SU-DHL-6 (cell line): Measurements from ENCODE around the gene CA5A.
"Not testable (repeated sequence)": the region's sequence is repeated elsewhere in the genome, so short reads cannot be mapped to it uniquely, and the experiment has no call there.

ENCODE experiments used
- H2AFZ ChIP-seq: fragments of 200-600 bp; sonication (generic); 2 replicates; pipeline ENCODE4 v1.6.1; 2014; ENCODE audit warnings: low read depth, mild to moderate bottlenecking, moderate library complexity, mixed read lengths, antibody characterized with exemption, low read length; ENCODE audit not compliant: severe bottlenecking
- H3F3A ChIP-seq: fragments of 200-600 bp; shearing (Covaris generic); 2 replicates; pipeline ENCODE4 v1.6.0; 2016; ENCODE audit warnings: antibody characterized with exemption, mild to moderate bottlenecking; ENCODE audit not compliant: insufficient read depth
- H3K27ac ChIP-seq: fragments of 200-600 bp; sonication (generic); 2 replicates; pipeline ENCODE4 v1.5.1; 2016; ENCODE audit warnings: low read depth, mild to moderate bottlenecking, low read length, moderate library complexity, mixed read lengths
- H3K27me3 ChIP-seq: fragments of 200-600 bp; sonication (generic), shearing (Covaris generic); 2 replicates; pipeline ENCODE4 v1.6.0; 2014; ENCODE audit warnings: mild to moderate bottlenecking, low read length
- H3K36me3 ChIP-seq: fragments of 200-600 bp; sonication (generic); 2 replicates; pipeline ENCODE4 v1.6.1; 2014; ENCODE audit warnings: mild to moderate bottlenecking, low read length, mixed read lengths
- H3K4me2 ChIP-seq: fragments of 300-600, 200-600 bp; shearing (Covaris generic), sonication (generic); 2 replicates; pipeline ENCODE4 v1.6.0; 2014; ENCODE audit warnings: low read length, low read depth, mild to moderate bottlenecking; ENCODE audit not compliant: poor library complexity, severe bottlenecking
- H3K4me3 ChIP-seq: fragments of 200-600 bp; sonication (generic); 2 replicates; pipeline ENCODE4 v1.5.1; 2014; ENCODE audit warnings: antibody characterized with exemption, low read length, mild to moderate bottlenecking, mixed read lengths; ENCODE audit not compliant: insufficient read depth, poor library complexity, severe bottlenecking
- H3K79me2 ChIP-seq: fragments of 200-600 bp; sonication (generic); 2 replicates; pipeline ENCODE4 v1.6.1; 2014; ENCODE audit warnings: mild to moderate bottlenecking, low read length, moderate library complexity; ENCODE audit not compliant: insufficient read depth
- H3K9ac ChIP-seq: fragments of 200-600 bp; sonication (generic); 2 replicates; pipeline ENCODE4 v1.7.0; 2014; ENCODE audit warnings: mild to moderate bottlenecking, low read length
- H3K9me2 ChIP-seq: fragments of 200-600 bp; sonication (generic); replicated peaks from 2 replicates; pipeline ENCODE4 v1.6.1; 2014; ENCODE audit warnings: low read length; ENCODE audit not compliant: insufficient read depth
- H3K9me3 ChIP-seq: fragments of 200-600 bp; sonication (generic); 2 replicates; pipeline ENCODE4 v1.6.1; 2014; ENCODE audit warnings: low read length, mixed read lengths; ENCODE audit not compliant: insufficient read depth
- H4K20me1 ChIP-seq: fragments of 200-600 bp; sonication (generic); 2 replicates; pipeline ENCODE4 v1.6.1; 2014; ENCODE audit warnings: low read depth, mild to moderate bottlenecking, antibody characterized with exemption, low read length, moderate library complexity, mixed read lengths
- CTCF ChIP-seq: fragments of 200-600 bp; sonication (generic); IDR thresholded peaks from one replicate; pipeline ENCODE4 v1.5.1; 2017; ENCODE audit warnings: antibody characterized with exemption, mild to moderate bottlenecking, low read length, moderate library complexity; ENCODE audit not compliant: insufficient read depth, poor library complexity, severe bottlenecking
- EZH2phosphoT487 ChIP-seq: fragments of 200-600 bp; sonication (generic), shearing (Covaris generic); conservative IDR thresholded peaks from 2 replicates; pipeline ENCODE4 v1.6.1; 2018; ENCODE audit warnings: mild to moderate bottlenecking, antibody characterized with exemption, low read length, moderate library complexity, mixed read lengths

Gene CA5A

GRCh38 chr16:87882436-87883019 is 53.8 kb downstream of the CA5A start:
- Histone ChIP-seq H3K36me3 (no peaks in the 10 kb centered on the region), H4K20me1 (no peaks in the 10 kb centered on the region), H3K4me2 (no peak overlapping the region), H2AFZ (no peak overlapping the region), H3K79me2 (no peaks in the 10 kb centered on the region), H3K27ac (no peak overlapping the region), H3K9ac (no peak overlapping the region), H3K27me3 (no peaks in the 10 kb centered on the region), H3K4me3 (no peak overlapping the region), H3F3A (no peaks in the 10 kb centered on the region), H3K9me3 (no peaks in the 10 kb centered on the region), H3K9me2 (no peaks in the 10 kb centered on the region)
- TF ChIP-seq CTCF: no peak
- no peak for TF ChIP-seq EZH2phosphoT487

- H3F3A ChIP-seq: no peaks in the 10 kb centered on the region
- H3K9ac ChIP-seq: no peak overlapping the region
- no peak overlapping the region for H2AFZ ChIP-seq
- H3K27ac ChIP-seq: no peak overlapping the region
- H3K4me3 ChIP-seq: no peak overlapping the region
- no peaks in the 10 kb centered on the region for H3K36me3 ChIP-seq
- no peaks in the 10 kb centered on the region for H3K9me2 ChIP-seq
- no peaks in the 10 kb centered on the region for H3K27me3 ChIP-seq
- H4K20me1 ChIP-seq: no peaks in the 10 kb centered on the region
- H3K79me2 ChIP-seq: no peaks in the 10 kb centered on the region
- TF ChIP-seq CTCF (no peak), EZH2phosphoT487 (no peak)
- no peaks in the 10 kb centered on the region for H3K9me3 ChIP-seq
- no peak overlapping the region for H3K4me2 ChIP-seq
Observed at GRCh38 chr16:87881324-87882200, 54.8 kb downstream of the CA5A start.

GRCh38 chr16:87880117-87880696 is 56.1 kb downstream of the CA5A start:
- Histone ChIP-seq H3F3A (no peaks in the 10 kb centered on the region), H3K36me3 (no peaks in the 10 kb centered on the region), H3K9ac (no peak overlapping the region), H3K27ac (no peak overlapping the region), H3K9me3 (no peaks in the 10 kb centered on the region), H4K20me1 (no peaks in the 10 kb centered on the region), H3K79me2 (no peaks in the 10 kb centered on the region), H3K27me3 (no peaks in the 10 kb centered on the region), H3K4me2 (no peak overlapping the region), H3K4me3 (no peak overlapping the region), H2AFZ (no peak overlapping the region), H3K9me2 (no peaks in the 10 kb centered on the region)
- TF ChIP-seq EZH2phosphoT487: no peak
- no peak for TF ChIP-seq CTCF

GRCh38 chr16:87879411-87880013 is 56.8 kb downstream of the CA5A start:
- not testable (repeated sequence) for H3K4me3 ChIP-seq, H3K4me2 ChIP-seq

More at GRCh38 chr16:87879411-87880013, 56.8 kb downstream of the CA5A start:
- not testable (repeated sequence) for H3K9me3 ChIP-seq, H3F3A ChIP-seq, H3K27ac ChIP-seq, H3K79me2 ChIP-seq, H3K9me2 ChIP-seq, H3K9ac ChIP-seq, H3K36me3 ChIP-seq, H4K20me1 ChIP-seq, H3K27me3 ChIP-seq, H2AFZ ChIP-seq
